H1 (cell line): ENCODE measurements around the gene NKAIN1. TPM values are rescaled to one million over a fixed set of nuclear protein-coding genes. Genes with fewer than 3 reads are reported as not detected.

ENCODE experiments used
- ASH2L ChIP-seq: fragments of 200-600, 300-600 bp; sonication (generic); IDR thresholded peaks from one replicate; pipeline ENCODE4 v1.7.1; 2017; ENCODE audit warnings: low read length
- BACH1 ChIP-seq: IDR thresholded peaks from 2 replicates; pipeline ENCODE4 v1.6.1; 2012; ENCODE audit warnings: low read length, improper control_type of control experiment
- CHD1 ChIP-seq: IDR thresholded peaks from 2 replicates; pipeline ENCODE4 v1.6.1; 2012; ENCODE audit warnings: low read depth, low read length, improper control_type of control experiment
- CREB1 ChIP-seq: IDR thresholded peaks from 2 replicates; pipeline ENCODE4 v1.6.1; 2012; ENCODE audit warnings: inconsistent platforms
- FOSL1 ChIP-seq: IDR thresholded peaks from 2 replicates; pipeline ENCODE4 v1.6.1; 2011; ENCODE audit warnings: mild to moderate bottlenecking, low read depth, low read length, moderate library complexity; ENCODE audit not compliant: insufficient read depth
- GABPA ChIP-seq: IDR thresholded peaks from 2 replicates; pipeline ENCODE4 v1.6.1; 2011; ENCODE audit warnings: mild to moderate bottlenecking, low read length, moderate library complexity, borderline replicate concordance; ENCODE audit not compliant: insufficient read depth
- GTF2F1 ChIP-seq: IDR thresholded peaks from 2 replicates; pipeline ENCODE4 v1.6.1; 2012; ENCODE audit warnings: low read depth, low read length, improper control_type of control experiment, borderline replicate concordance
- HDAC6 ChIP-seq: IDR thresholded peaks from one replicate; pipeline ENCODE4 v1.7.1; 2012; ENCODE audit warnings: low read depth, mild to moderate bottlenecking, inconsistent platforms, low read length, moderate library complexity
- KDM4A ChIP-seq: IDR thresholded peaks from one replicate; pipeline ENCODE4 v1.7.1; 2012; ENCODE audit warnings: low read depth, mild to moderate bottlenecking, moderate library complexity, low read length, inconsistent platforms; ENCODE audit not compliant: severe bottlenecking
- MAFK ChIP-seq: IDR thresholded peaks from 2 replicates; pipeline ENCODE4 v1.6.1; 2012; ENCODE audit warnings: low read depth, mild to moderate bottlenecking, improper control_type of control experiment, low read length
- NANOG ChIP-seq: IDR thresholded peaks from 2 replicates; pipeline ENCODE4 v1.6.1; 2011; ENCODE audit warnings: low read length, low read depth, mild to moderate bottlenecking, inconsistent platforms; ENCODE audit not compliant: insufficient read depth, poor library complexity, severe bottlenecking
- NRF1 ChIP-seq: IDR thresholded peaks from 2 replicates; pipeline ENCODE4 v1.6.1; 2011; ENCODE audit warnings: mild to moderate bottlenecking, low read depth, low read length, improper control_type of control experiment
- PHF8 ChIP-seq: fragments of 200-600 bp; sonication (generic); conservative IDR thresholded peaks from 2 replicates; pipeline ENCODE4 v1.7.1; 2012; ENCODE audit warnings: low read depth, mild to moderate bottlenecking, inconsistent platforms, low read length, moderate library complexity
- POLR2A ChIP-seq, 2 experiments: IDR thresholded peaks; 1 replicate in 1 of 2; 2 replicates in 1 of 2; pipeline ENCODE4 v1.6.1; 2011; ENCODE audit warnings: low read depth in 2 of 2, low read length in 2 of 2, mild to moderate bottlenecking in 2 of 2; ENCODE audit errors: control extremely low read depth in 1 of 2
- RAD21 ChIP-seq, 2 experiments: IDR thresholded peaks in 1 of 2; conservative IDR thresholded peaks in 1 of 2; 2 replicates each; pipeline ENCODE4 v1.6.1; 2011; ENCODE audit warnings: low read depth in 2 of 2, low read length in 2 of 2, improper control_type of control experiment in 1 of 2, inconsistent platforms in 1 of 2, mild to moderate bottlenecking in 1 of 2, moderate library complexity in 1 of 2
- RNF2 ChIP-seq: fragments of 200-900, 300-1000 bp; sonication (generic); IDR thresholded peaks from 2 replicates; pipeline ENCODE4 v1.7.1; 2016; ENCODE audit warnings: borderline replicate concordance, low read depth, mild to moderate bottlenecking, antibody characterized with exemption, low read length; ENCODE audit not compliant: poor library complexity, severe bottlenecking; ENCODE audit errors: missing control alignments
- SIN3A ChIP-seq, 2 experiments: IDR thresholded peaks in 1 of 2; conservative IDR thresholded peaks in 1 of 2; 2 replicates each; pipeline ENCODE4 v1.6.1; 2011 to 2012; ENCODE audit warnings: low read length in 2 of 2, improper control_type of control experiment in 1 of 2, low read depth in 1 of 2, mild to moderate bottlenecking in 1 of 2
- TCF12 ChIP-seq: IDR thresholded peaks from 2 replicates; pipeline ENCODE4 v1.6.1; 2011; ENCODE audit warnings: low read depth, mild to moderate bottlenecking, low read length
- USF2 ChIP-seq: IDR thresholded peaks from 2 replicates; pipeline ENCODE4 v1.6.1; 2011; ENCODE audit warnings: low read length, improper control_type of control experiment
- YY1 ChIP-seq: IDR thresholded peaks from 2 replicates; pipeline ENCODE4 v1.6.1; 2011; ENCODE audit warnings: low read depth, mild to moderate bottlenecking, low read length
- polyA plus RNA-seq, 7 experiments: library from polyadenylated mRNA; depleted of rRNA in 3 of 7; stranded (reverse) in 5 of 7; unstranded in 2 of 7; fragments of >200 nt in 5 of 7; fragments of 200-250 nt in 2 of 7; gene quantifications; 1 replicate in 5 of 7; 2 replicates in 1 of 7; 4 replicates in 1 of 7; pipeline versions ENCODE4 v1.2.1 to v1.2.3, GENCODE V29; 2011 to 2013; ENCODE audit warnings: missing spikeins in 2 of 7, mixed read lengths in 2 of 7
- total RNA-seq: library from RNA; stranded (reverse); fragmentation: NEBNext Ultra II Directional; extraction: Animal tissue kit (Norgen Biotek cat#: 25700); gene quantifications from 2 replicates; pipeline ENCODE4 v1.2.1, GENCODE V29; 2021

Gene NKAIN1
- total and polyA plus RNA-seq, 2 of the 8 experiments (the other 6 are each of a cell fraction or from before 2014, with no cell fraction given), result 59.3 to 66.9 TPM

DNA sequence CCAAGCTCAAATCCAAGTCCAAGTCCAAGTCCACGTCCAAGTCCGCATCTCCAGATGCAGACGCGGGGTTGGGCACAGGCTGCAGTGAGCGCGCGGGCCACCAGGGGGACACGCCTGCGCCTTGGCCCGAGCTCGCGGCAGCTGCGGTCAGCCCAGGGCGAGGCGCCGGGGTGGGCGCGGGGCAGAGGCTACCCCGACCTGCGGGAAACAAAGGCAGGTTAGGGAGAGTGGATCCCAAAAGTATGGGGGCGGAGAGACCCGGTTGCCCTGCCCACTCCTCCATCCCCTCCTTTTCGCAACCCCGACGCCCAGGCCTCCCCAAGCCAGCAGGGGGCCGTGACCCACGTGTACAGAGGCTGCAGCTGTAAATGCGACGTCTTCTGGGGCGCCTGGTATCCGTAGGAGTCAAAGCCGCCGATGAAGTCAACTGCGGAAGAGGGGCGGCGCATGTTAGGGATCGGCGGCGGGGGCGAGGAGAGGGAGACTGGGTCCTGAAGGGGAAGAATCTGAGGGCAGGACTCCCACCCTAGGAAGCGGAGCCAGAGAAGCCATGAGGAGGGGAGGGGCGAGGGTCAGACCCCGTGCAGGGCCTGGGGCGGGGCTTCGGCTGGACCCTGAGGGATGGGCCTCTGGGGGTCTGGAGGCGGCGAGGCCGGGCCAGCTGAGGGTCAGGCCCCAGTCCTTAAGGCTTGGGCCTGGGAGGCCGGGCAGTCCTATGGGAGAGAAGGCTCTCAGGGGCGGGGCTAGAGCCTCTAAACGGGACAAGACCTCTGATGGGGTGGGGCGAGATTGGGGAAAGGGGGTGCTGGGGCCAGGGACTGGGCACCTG is 58.0 kb downstream of the NKAIN1 start (continued):
- TF ChIP-seq KDM4A, result no peak
- TF ChIP-seq GTF2F1, result no peak
- no peak for TF ChIP-seq MAFK
- no peak for TF ChIP-seq PHF8
- TF ChIP-seq CHD1, result no peak
- peak; percentile 31; the same call in 1 of the 2 replicates for TF ChIP-seq GABPA
- no peak for TF ChIP-seq NANOG
- TF ChIP-seq NRF1, result no peak
- no peak for TF ChIP-seq RNF2
- TF ChIP-seq YY1, result no peak
- no peak for TF ChIP-seq SIN3A (conservative IDR thresholded peaks at IDR 0.05 in 1 of 2, IDR thresholded peaks at IDR 0.05 in 1 of 2; ENCODE audit: low read depth in 1 of 2, low read length in 2 of 2)
- peak; percentile 54 for TF ChIP-seq CREB1
- no peak for TF ChIP-seq POLR2A (IDR thresholded peaks at IDR 0.05; ENCODE audit: control extremely low read depth in 1 of 2, low read depth in 2 of 2, low read length in 2 of 2)
- no peak for TF ChIP-seq USF2
- TF ChIP-seq BACH1, result no peak
- TF ChIP-seq FOSL1, result no peak
- peak; percentile 36 for TF ChIP-seq ASH2L
- no peak; the same call in 1 of the 2 replicates for TF ChIP-seq TCF12
- no peak for TF ChIP-seq HDAC6
- TF ChIP-seq RAD21 (IDR thresholded peaks at IDR 0.05 in 1 of 2, conservative IDR thresholded peaks at IDR 0.05 in 1 of 2; ENCODE audit: low read depth in 2 of 2, low read length in 2 of 2), result peak; percentile 34 to 63; a peak in 3 of 4 replicates
